ENCODE measurements around the gene TBX18.

Gene TBX18

GRCh38 chr6:84774157-84774984 is 10.0 kb upstream of the TBX18 start:
- DNase-seq (ENCODE audit: low read depth) = no peak
- H3K4me3 ChIP-seq (ENCODE audit: low read depth, low read length) = peak overlapping the region; percentile 49

DNA sequence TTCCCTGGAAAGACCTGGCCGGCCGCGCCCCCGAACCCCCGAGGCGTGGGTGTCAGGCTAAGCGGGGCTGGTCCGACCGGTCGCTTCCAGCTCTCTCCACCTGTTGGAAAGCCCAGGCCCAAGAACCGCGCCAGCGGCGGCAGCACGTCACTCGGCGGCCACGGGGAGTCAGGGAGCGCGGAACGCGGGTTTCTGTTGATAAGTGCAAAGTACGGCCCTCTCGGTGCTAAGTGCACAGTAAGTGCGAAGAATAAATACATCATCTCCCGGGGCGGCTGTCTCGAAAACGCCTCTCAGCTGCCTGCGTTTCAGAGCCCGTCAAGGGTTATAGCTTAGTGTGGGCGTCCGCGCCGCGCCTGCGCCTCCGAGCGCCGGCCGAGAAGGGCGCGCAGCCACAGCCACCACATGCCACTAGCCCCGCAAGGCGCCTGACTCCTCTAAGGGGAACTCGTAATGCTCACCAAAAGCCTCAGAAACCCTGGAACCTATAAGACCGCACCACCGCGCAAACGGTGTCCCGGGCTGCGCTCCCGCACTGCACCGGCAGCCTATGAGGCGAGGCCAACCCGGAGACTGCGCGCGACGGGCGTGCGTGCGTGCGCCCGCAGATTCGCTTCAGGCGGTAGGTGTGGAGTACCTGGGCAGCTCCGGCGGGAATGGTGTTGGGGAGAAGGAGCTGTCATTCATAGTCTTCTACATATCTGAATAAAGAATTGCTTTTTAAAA is 9.2 kb upstream of the TBX18 start:
- no peak for DNase-seq (ENCODE audit: low read depth)

DNA sequence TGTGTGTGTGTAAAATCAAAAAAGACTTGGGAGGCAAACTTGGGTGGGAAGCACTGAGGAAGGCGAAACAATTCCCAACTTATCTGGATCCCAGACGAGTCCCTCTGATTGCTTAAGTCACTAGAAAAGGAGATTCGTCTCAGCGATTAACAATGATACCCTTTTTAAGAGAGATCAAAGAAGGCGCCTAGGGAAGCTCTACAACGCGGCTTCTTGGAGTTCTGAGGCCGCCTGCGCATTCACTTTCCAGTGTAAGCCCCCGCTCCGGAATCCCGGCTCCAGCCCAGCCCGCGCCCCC is 8.7 kb upstream of the TBX18 start:
- H3K4me3 ChIP-seq (ENCODE audit: low read depth, low read length) = peak overlapping the region; percentile 49
- no peak for DNase-seq (ENCODE audit: low read depth)

More for the DNA sequence above, 9.2 kb upstream of the TBX18 start:
- peak overlapping the region; percentile 49 for H3K4me3 ChIP-seq (ENCODE audit: low read depth, low read length)

- H3K4me3 ChIP-seq (ENCODE audit: low read depth, low read length) = peak overlapping the region; percentile 49
- no peak for DNase-seq (ENCODE audit: low read depth)
Observed at GRCh38 chr6:84772428-84773132, 8.2 kb upstream of the TBX18 start.

DNA sequence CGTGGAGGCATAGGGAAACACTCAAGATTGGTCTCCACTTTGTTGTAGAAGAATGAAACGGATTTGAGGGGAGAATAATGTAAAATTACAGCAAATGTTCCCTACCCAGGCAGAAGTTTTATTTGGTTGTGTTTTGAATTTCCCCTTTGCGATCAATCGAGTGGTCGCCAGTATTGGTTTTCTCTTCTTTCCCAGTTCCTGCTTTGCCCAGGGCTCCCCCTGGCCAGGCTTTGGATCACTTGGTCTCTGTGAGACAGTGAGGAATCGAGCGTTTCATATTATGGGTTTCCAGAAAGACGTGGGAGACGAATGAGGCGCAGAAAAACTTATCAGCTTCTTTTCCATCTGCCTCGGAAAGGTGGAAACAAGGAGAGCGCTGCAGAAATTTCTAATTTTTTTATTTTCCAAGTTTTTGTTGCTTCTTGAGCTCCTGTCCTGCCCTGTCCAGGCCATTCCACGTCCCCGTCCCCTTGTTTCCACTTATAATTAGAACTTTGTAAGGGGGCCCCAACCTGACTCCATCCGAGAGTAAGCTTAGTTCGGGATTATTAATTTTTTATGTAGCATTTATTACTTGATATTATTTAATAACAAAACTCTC is 7.5 kb upstream of the TBX18 start:
- no peak for DNase-seq (ENCODE audit: low read depth)
- no peak overlapping the region for H3K4me3 ChIP-seq (ENCODE audit: low read depth, low read length)

- no peak for DNase-seq (ENCODE audit: low read depth)
Observed at GRCh38 chr6:84771125-84771755, 6.8 kb upstream of the TBX18 start.

GRCh38 chr6:84770521-84770920 is 6.1 kb upstream of the TBX18 start:
- no peak for DNase-seq (ENCODE audit: low read depth)
- H3K4me3 ChIP-seq (ENCODE audit: low read depth, low read length) = no peak overlapping the region

More at GRCh38 chr6:84771125-84771755, 6.8 kb upstream of the TBX18 start:
- no peak overlapping the region for H3K4me3 ChIP-seq (ENCODE audit: low read depth, low read length)

DNA sequence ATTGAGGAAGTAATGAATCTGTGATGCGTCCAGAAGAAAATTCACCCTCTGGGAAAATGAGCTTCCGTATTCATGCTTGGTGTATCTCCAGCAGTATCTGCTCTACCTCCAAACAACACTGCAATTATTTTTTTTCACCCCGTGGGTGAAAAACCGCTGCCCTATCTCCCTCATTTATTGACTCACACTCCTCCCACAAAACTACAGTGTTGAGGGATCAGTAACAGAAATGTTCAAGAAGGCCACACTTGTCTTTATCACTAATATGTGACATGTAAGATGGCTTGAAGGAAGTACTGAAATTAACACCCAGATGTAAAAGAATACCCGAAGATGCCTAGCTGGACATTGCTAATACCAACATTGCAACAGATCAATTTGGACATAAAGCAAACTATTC is 4.9 kb upstream of the TBX18 start:
- no peak for DNase-seq (ENCODE audit: low read depth)
- H3K4me3 ChIP-seq (ENCODE audit: low read depth, low read length) = peak overlapping the region; percentile 44

- DNase-seq (ENCODE audit: low read depth) = no peak
- peak overlapping the region; percentile 44 for H3K4me3 ChIP-seq (ENCODE audit: low read depth, low read length)
Observed at GRCh38 chr6:84768442-84769174, 4.2 kb upstream of the TBX18 start.

GRCh38 chr6:84767526-84768201 is 3.3 kb upstream of the TBX18 start:
- H3K4me3 ChIP-seq (ENCODE audit: low read depth, low read length) = no peak overlapping the region
- DNase-seq (ENCODE audit: low read depth) = no peak

GRCh38 chr6:84766799-84767525 is 2.6 kb upstream of the TBX18 start:
- H3K4me3 ChIP-seq (ENCODE audit: low read depth, low read length) = no peak overlapping the region
- no peak for DNase-seq (ENCODE audit: low read depth)

- no peak for DNase-seq (ENCODE audit: low read depth)
- H3K4me3 ChIP-seq (ENCODE audit: low read depth, low read length) = no peak overlapping the region
Observed at GRCh38 chr6:84766118-84766798, 1.9 kb upstream of the TBX18 start.

DNA sequence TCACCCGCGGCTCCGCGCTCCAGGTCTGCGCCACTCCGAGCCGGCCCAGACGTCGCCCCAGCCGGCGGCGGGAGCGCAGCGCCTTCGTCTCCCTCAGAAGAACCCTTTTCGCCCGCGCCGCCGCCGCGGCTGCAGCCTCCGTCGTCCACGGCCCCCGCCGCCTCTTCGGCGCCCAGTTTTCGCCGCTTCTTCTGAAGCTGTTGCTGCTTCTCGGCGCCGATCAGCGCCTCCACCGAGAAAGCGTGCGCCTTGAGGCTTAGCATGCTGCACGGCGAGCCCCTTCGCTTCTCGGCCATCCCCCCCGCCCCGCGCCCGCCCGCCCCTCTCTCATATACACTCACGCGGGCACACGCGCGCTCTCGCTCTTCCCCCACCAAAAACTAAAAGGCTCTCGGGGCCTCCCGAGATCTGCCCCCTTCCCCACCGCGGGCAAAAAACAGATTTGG is 489 bp downstream of the TBX18 start:
- DNase-seq (ENCODE audit: low read depth) = no peak
- peak overlapping the region; percentile 66 for H3K4me3 ChIP-seq (ENCODE audit: low read depth, low read length)

DNA sequence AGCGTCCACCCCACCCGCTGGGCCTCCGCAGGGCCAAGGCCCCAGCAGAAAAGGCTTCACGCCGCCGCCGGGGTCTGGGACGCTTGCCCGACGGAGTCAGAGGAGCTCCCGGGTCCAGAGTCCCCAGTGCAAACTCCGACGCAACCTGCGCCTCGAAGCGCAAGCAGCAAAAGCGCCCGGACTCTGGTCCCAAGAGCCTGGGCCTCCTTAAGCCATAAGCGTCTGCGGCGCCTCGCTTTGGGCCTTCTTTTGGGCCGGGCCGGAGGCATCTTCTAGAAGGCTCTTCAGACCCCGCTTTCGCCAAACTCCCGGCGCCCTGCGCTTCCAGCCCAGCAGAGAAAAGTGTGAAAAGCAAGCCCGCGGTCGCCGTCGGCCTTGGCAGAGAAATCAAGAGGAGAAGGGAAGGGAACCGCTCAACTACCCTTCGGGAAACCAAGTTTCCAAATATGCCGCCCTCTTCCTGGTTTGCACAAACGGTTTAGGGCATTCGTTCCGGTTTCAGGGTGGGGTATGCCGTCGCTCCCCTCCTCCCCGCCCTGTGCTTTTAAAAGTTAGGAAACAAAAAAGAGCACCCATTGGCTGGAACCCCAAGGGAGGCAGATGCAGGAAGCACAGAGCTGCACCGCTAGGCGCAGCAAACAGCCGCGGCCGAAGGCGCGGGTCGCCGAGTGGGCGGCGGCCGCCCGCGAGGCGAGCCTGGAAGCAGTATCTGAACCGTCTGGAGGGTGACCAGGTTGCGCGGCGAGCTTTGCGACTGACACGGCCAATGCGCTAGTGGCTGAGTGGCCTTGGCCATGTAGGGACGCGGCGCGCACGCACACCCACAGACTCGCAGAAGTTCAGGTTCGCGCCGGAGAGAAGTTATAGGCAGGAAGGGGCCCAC is 1.2 kb downstream of the TBX18 start:
- H3K4me3 ChIP-seq (ENCODE audit: low read depth, low read length) = peak overlapping the region; percentile 66
- DNase-seq (ENCODE audit: low read depth) = peak; percentile 52

DNA sequence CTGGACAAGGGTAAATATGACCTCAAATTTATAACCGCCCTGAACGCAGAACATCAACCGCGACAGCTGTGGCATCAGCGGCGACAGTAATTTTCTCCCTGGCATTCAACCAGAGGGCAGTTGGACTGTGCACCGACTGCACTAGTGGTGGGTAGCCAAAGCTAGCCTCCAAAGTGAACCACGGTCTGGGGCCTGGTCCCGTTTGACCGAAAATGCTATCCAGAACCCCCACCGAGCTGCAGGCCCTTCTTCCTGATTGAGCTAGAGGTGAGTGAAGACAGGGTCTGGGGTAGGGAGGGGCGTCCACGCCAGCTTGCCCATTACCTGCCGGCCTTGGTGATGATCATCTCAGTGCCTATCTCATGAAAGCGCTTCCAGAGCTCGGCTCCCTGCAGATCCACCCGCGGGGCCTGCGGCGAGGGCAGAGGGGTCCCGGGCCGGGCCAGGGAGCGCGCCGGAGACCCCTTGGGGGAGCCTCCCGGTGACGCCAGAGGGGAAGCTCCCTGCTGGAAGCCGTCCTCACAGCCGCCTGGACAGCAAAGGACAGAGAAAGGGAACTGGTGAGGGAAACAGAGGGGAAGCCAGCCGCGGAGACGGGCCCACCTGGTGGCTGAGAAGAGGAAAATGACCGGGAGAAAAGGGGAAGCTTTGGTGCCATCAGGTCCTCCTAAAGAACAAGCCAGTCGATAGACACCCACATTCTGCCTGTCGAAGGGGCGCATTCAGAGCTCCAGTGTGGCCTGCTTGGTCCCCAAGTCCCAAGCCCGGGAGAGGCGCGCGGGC is 2.0 kb downstream of the TBX18 start:
- peak overlapping the region; percentile 66 for H3K4me3 ChIP-seq (ENCODE audit: low read depth, low read length)
- no peak for DNase-seq (ENCODE audit: low read depth)

Data from skeletal muscle cell (primary cell).